IMR-90 (cell line): ENCODE results near the gene KPNA2. TPM values are rescaled to one million over a fixed set of nuclear protein-coding genes. Genes with fewer than 3 reads are reported as not detected.

ENCODE experiments used
- ATAC-seq: fragments of 200-7000 bp; cut with Tn5 transposase; 2 replicates; pipeline ENCODE4 v1.9.1; 2020; ENCODE audit warnings: low read depth, mild to moderate bottlenecking, moderate library complexity
- BruUV-seq: library from RNA; stranded (reverse); fragments of 400-500 nt; replicated peaks from 2 replicates; lab custom pipeline; 2021; lab: Mats Ljungman, UMichigan
- CTCF ChIA-PET: fragments of 300-600 bp; formaldehyde crosslinking; extraction: SDS; loops from one replicate; lab custom pipeline; 2021; ENCODE audit warnings: antibody characterized with exemption; lab: Yijun Ruan, JAX
- POLR2A ChIA-PET: fragments of 300-600 bp; sonication (Branson Sonifier 250); formaldehyde crosslinking; loops from one replicate; lab custom pipeline; 2022; ENCODE audit warnings: antibody characterized with exemption; ENCODE audit not compliant: unreplicated experiment; lab: Charles Lee
- DNase-seq: peaks from one replicate; pipeline ENCODE4 v3.0.0; 2013
- H2AFZ ChIP-seq: replicated peaks from 2 replicates; pipeline ENCODE3; 2013; ENCODE audit warnings: low read length, mild to moderate bottlenecking; ENCODE audit not compliant: poor library complexity
- H2AK5ac ChIP-seq: 2 replicates; pipeline ENCODE4 v1.6.1; 2013; ENCODE audit warnings: low read depth, low read length, inconsistent platforms
- H2AK9ac ChIP-seq: replicated peaks from 2 replicates; pipeline ENCODE3; 2013; ENCODE audit warnings: mild to moderate bottlenecking, low read depth, low read length, moderate library complexity; ENCODE audit not compliant: poor library complexity
- H2BK120ac ChIP-seq: 2 replicates; pipeline ENCODE4 v1.6.1; 2013; ENCODE audit warnings: low read depth, low read length, inconsistent platforms
- H2BK15ac ChIP-seq: 3 replicates; pipeline ENCODE4 v1.6.1; 2013; ENCODE audit warnings: low read depth, low read length, inconsistent platforms
- H2BK20ac ChIP-seq: 2 replicates; pipeline ENCODE4 v1.6.1; 2013; ENCODE audit warnings: low read depth, mild to moderate bottlenecking, inconsistent platforms, low read length, moderate library complexity
- H2BK5ac ChIP-seq: 2 replicates; pipeline ENCODE4 v1.6.1; 2013; ENCODE audit warnings: mild to moderate bottlenecking, low read depth, low read length, inconsistent platforms; ENCODE audit not compliant: poor library complexity, severe bottlenecking
- H3K14ac ChIP-seq: replicated peaks from 2 replicates; pipeline ENCODE4 v1.6.1; 2013; ENCODE audit warnings: low read depth, low read length, inconsistent platforms
- H3K18ac ChIP-seq: 2 replicates; pipeline ENCODE4 v1.6.1; 2013; ENCODE audit warnings: low read depth, low read length, control low read depth
- H3K23ac ChIP-seq: 2 replicates; pipeline ENCODE4 v1.6.1; 2013; ENCODE audit warnings: low read depth, low read length, inconsistent platforms
- H3K27ac ChIP-seq: 2 replicates; pipeline ENCODE4 v1.5.1; 2013; ENCODE audit warnings: mild to moderate bottlenecking, control low read depth, low read length; ENCODE audit not compliant: insufficient read depth
- H3K27me3 ChIP-seq: 2 replicates; pipeline ENCODE4 v1.6.1; 2013; ENCODE audit warnings: low read length; ENCODE audit not compliant: control insufficient read depth, insufficient read depth
- H3K36me3 ChIP-seq: 2 replicates; pipeline ENCODE4 v1.6.1; 2013; ENCODE audit warnings: low read length, mixed read lengths; ENCODE audit not compliant: control insufficient read depth, insufficient read depth
- H3K4ac ChIP-seq: 2 replicates; pipeline ENCODE4 v1.6.1; 2013; ENCODE audit warnings: low read depth, low read length, inconsistent platforms
- H3K4me1 ChIP-seq: 2 replicates; pipeline ENCODE4 v1.6.1; 2013; ENCODE audit warnings: low read length, mixed read lengths; ENCODE audit not compliant: control insufficient read depth, insufficient read depth
- H3K4me2 ChIP-seq: 2 replicates; pipeline ENCODE4 v1.6.1; 2013; ENCODE audit warnings: low read depth, mild to moderate bottlenecking, control low read depth, low read length, moderate library complexity
- H3K4me3 ChIP-seq: 2 replicates; pipeline ENCODE4 v1.5.1; 2013; ENCODE audit warnings: low read depth, mild to moderate bottlenecking, control low read depth, low read length, moderate library complexity; ENCODE audit not compliant: insufficient read depth
- H3K56ac ChIP-seq: 2 replicates; pipeline ENCODE4 v1.6.1; 2013; ENCODE audit warnings: low read length, inconsistent platforms; ENCODE audit not compliant: insufficient read depth; ENCODE audit errors: extremely low read depth
- H3K79me1 ChIP-seq, 2 experiments: 2 replicates each; pipeline ENCODE4 v1.6.1; 2013; ENCODE audit warnings: low read length in 2 of 2, inconsistent platforms in 1 of 2, low read depth in 1 of 2
- H3K9ac ChIP-seq: 2 replicates; pipeline ENCODE4 v1.6.1; 2013; ENCODE audit warnings: low read depth, low read length, control low read depth
- H3K9me1 ChIP-seq: 2 replicates; pipeline ENCODE4 v1.6.1; 2013; ENCODE audit warnings: low read length, inconsistent platforms; ENCODE audit not compliant: insufficient read depth
- H3K9me3 ChIP-seq: 2 replicates; pipeline ENCODE4 v1.6.1; 2013; ENCODE audit warnings: low read length; ENCODE audit not compliant: control insufficient read depth, insufficient read depth
- H4K20me1 ChIP-seq: 2 replicates; pipeline ENCODE4 v1.6.1; 2013; ENCODE audit warnings: low read length, inconsistent platforms; ENCODE audit not compliant: insufficient read depth
- H4K5ac ChIP-seq: 2 replicates; pipeline ENCODE4 v1.6.1; 2013; ENCODE audit warnings: mild to moderate bottlenecking, low read depth, low read length, control low read depth
- H4K8ac ChIP-seq, 2 experiments: 2 replicates each; pipeline ENCODE4 v1.6.1; 2013; ENCODE audit warnings: low read depth in 2 of 2, low read length in 2 of 2, control low read depth in 1 of 2, inconsistent platforms in 1 of 2
- H4K91ac ChIP-seq: 2 replicates; pipeline ENCODE4 v1.6.1; 2013; ENCODE audit warnings: low read depth, low read length, inconsistent platforms; ENCODE audit not compliant: insufficient read depth
- CEBPB ChIP-seq: IDR thresholded peaks from 2 replicates; pipeline ENCODE4 v1.6.1; 2012; ENCODE audit warnings: low read depth, low read length, improper control_type of control experiment
- FOS ChIP-seq: fragments of 150-350 bp; IDR thresholded peaks from 2 replicates; pipeline ENCODE4 v1.6.1; 2016; ENCODE audit warnings: low read depth, low read length
- WGBS, 2 experiments: methylation state at CpG; one replicate each; pipeline versions ENCODE4 v1.1.5 to v1.1.7; 2013; ENCODE audit warnings: missing lambda C conversion rate in 2 of 2; ENCODE audit not compliant: insufficient read length in 1 of 2; ENCODE audit errors: extremely low coverage in 2 of 2; 5-methylcytosine and 5-hydroxymethylcytosine counted together
- dilution Hi-C: fragments of 300-500 bp; cut with HindIII; formaldehyde crosslinking; loops from one replicate; pipeline ENCODE4 v1.14.3; 2018; ENCODE audit warnings: low sequenced_read_pairs; ENCODE audit not compliant: unreplicated experiment
- in situ Hi-C: fragments of 300-500 bp; cut with MboI; formaldehyde crosslinking; loops from 3 replicates; pipeline ENCODE4 v1.14.3; 2019; ENCODE audit warnings: low sequenced_read_pairs, inconsistent platforms, mixed read lengths
- intact Hi-C: fragments of 100-400 bp; cut with micrococcal nuclease; formaldehyde crosslinking; loops from 2 replicates; pipeline ENCODE4 v1.10.0; 2022
- polyA plus RNA-seq, 3 experiments: library from polyadenylated mRNA; depleted of rRNA; stranded (reverse); fragments of >200 nt; gene quantifications; 2 replicates each; pipeline ENCODE4 v1.2.3, GENCODE V29; 2012; ENCODE audit warnings: low replicate concordance in 1 of 3
- total RNA-seq: library from RNA; depleted of rRNA; stranded (reverse); fragments of >200 nt; gene quantifications from 2 replicates; pipeline ENCODE4 v1.2.3, GENCODE V29; 2012

KPNA2 gene
- total and polyA plus RNA-seq, 2 of the 4 experiments (the other 2 are of a cell fraction): 135 to 262 TPM

DNA sequence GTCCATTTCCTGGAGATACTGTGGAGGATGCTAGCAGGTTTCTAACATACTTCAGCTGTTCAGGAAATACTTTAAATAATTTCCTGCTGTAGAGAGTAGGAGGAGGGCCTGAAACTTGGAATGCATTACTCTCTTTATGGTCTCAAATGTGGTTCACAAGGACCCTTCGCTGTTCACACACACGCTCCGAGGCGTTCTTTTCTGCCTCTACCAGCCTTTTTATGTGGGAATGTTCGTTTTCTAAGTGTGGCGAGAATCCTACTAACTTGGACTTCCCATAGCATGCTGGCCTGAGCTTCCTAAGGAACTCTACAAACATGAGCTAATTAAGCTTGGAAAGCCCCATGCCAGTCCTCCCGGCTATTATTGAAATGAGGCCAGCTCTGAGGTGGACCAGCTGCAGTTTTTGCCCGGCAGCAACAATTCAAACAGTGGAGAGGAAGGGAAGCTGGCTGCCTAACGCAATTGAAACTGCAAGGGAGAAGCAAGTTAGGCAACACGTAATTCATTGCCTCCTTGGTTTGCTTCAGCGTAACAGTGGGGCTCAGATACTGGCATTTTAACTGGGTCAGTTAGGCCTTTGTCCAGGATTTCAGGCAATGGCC lies 18.9 kb downstream of the KPNA2 start:
- WGBS, 2 experiments: 0% methylated on average over 2 of the region's 11 CpGs; no CpG with 5 or more reads in 1 of the 2 experiments

More for the DNA sequence above, 18.9 kb downstream of the KPNA2 start:
- H4K20me1 ChIP-seq: no peaks in the 10 kb centered on the region
- intact Hi-C loops: no loop called here
- H2BK120ac ChIP-seq: peak overlapping the region; percentile 97
- peak overlapping the region; percentile 95 for H3K18ac ChIP-seq
- peak; percentile 80 for ATAC-seq
- ChIA-PET CTCF (interaction anchor here (0.6 to 0.7 kb wide), 4 partner anchors 12 to 266 kb away, joined by 3 to 5 read pairs (median 4); no protein-coding TSS in a partner anchor), POLR2A (no interaction called here)
- H3K56ac ChIP-seq: peak overlapping the region; percentile 85
- H4K8ac ChIP-seq: peak overlapping the region; percentile 72 to 82; a peak in 3 of 4 replicates
- dilution Hi-C loops: no loop called here
- H3K4me3 ChIP-seq: peak overlapping the region; percentile 10; the same call in 1 of the 2 replicates
- H2AFZ ChIP-seq: peak overlapping the region; percentile 90
- peak overlapping the region; percentile 93 for H2BK20ac ChIP-seq
- H3K9me1 ChIP-seq: peaks cover 9% of the 10 kb centered on the region
- H3K4me2 ChIP-seq: peak overlapping the region; percentile 92
- peaks cover 11% of the 10 kb centered on the region for H3K4me1 ChIP-seq
- no peaks in the 10 kb centered on the region for H3K9me3 ChIP-seq
- H3K36me3 ChIP-seq: no peaks in the 10 kb centered on the region
- H3K9ac ChIP-seq: peak overlapping the region; percentile 18
- peak overlapping the region; percentile 6; the same call in 1 of the 3 replicates for H2BK15ac ChIP-seq
- H2BK5ac ChIP-seq: peak overlapping the region; percentile 83
- H2AK9ac ChIP-seq: no peak overlapping the region
- H3K4ac ChIP-seq: peak overlapping the region; percentile 86
- H4K91ac ChIP-seq: peak overlapping the region; percentile 78
- H3K79me1 ChIP-seq: no peaks in the 10 kb centered on the region
- H3K23ac ChIP-seq: peak overlapping the region; percentile 93
- H4K5ac ChIP-seq: peak overlapping the region; percentile 95
- BruUV-seq: no TSS peak
- in situ Hi-C loops: no loop called here
- peak overlapping the region; percentile 92 for H3K27ac ChIP-seq
- peak overlapping the region; percentile 15; the same call in 1 of the 2 replicates for H2AK5ac ChIP-seq
- DNase-seq: peak; percentile 84
- TF ChIP-seq FOS (no peak), CEBPB (peak; percentile 40; the same call in 1 of the 2 replicates)
- H3K14ac ChIP-seq: peak overlapping the region; percentile 95
- no peaks in the 10 kb centered on the region for H3K27me3 ChIP-seq
